Transverse colon (tissue), 4 donors: ENCODE results near the gene TEKT5. TPM values are rescaled to one million over a fixed set of nuclear protein-coding genes. Genes with fewer than 3 reads are reported as not detected.

Source experiments
- DNase-seq: peaks from one replicate; pipeline ENCODE4 v3.0.0-alpha.2; 2019
- H3K27ac ChIP-seq, 4 donors: fragments of 200-600 bp; sonication (generic); 2 replicates each; pipeline ENCODE4 v1.5.1; 2016 to 2018; ENCODE audit warnings: inconsistent platforms in 4 of 4
- H3K27me3 ChIP-seq: fragments of 200-600 bp; sonication (generic); 2 replicates; pipeline ENCODE4 v1.5.1; 2017; ENCODE audit warnings: inconsistent platforms
- H3K36me3 ChIP-seq, 4 donors: fragments of 200-600 bp; sonication (generic); 2 replicates each; pipeline ENCODE4 v1.5.1; 2017 to 2019; ENCODE audit warnings: inconsistent platforms in 4 of 4
- H3K4me1 ChIP-seq, 4 donors: fragments of 200-600 bp; sonication (generic); 2 replicates each; pipeline ENCODE4 v1.5.1; 2017 to 2020; ENCODE audit warnings: inconsistent platforms in 4 of 4
- H3K4me3 ChIP-seq, 4 donors: fragments of 200-600 bp; sonication (generic); 1 replicate in 1 of 4; 2 replicates in 3 of 4; pipeline versions ENCODE4 v1.5.1 to v1.6.1; 2017 to 2019; ENCODE audit warnings: inconsistent platforms in 4 of 4
- H3K9me3 ChIP-seq, 2 donors: fragments of 200-600 bp; sonication (generic); 2 replicates each; pipeline ENCODE4 v1.5.1; 2017 to 2019; ENCODE audit warnings: inconsistent platforms in 2 of 2
- CTCF ChIP-seq, 5 experiments: fragments of 200-600 bp in 3 of 5; fragments of 450-650 bp in 2 of 5; sonication (generic) in 3 of 5; IDR thresholded peaks; 1 replicate in 2 of 5; 2 replicates in 3 of 5; pipeline ENCODE4 v1.5.1; 2016 to 2017; ENCODE audit warnings: antibody characterized with exemption in 5 of 5, inconsistent platforms in 3 of 5, mild to moderate bottlenecking in 2 of 5, moderate library complexity in 1 of 5
- EP300 ChIP-seq: sonication (generic); formaldehyde crosslinking; IDR thresholded peaks from one replicate; pipeline ENCODE4 v1.6.1; 2017; ENCODE audit warnings: antibody characterized with exemption, low read depth
- POLR2A ChIP-seq: fragments of 450-650 bp; IDR thresholded peaks from one replicate; pipeline ENCODE4 v1.6.1; 2016; ENCODE audit warnings: antibody characterized with exemption, mild to moderate bottlenecking, moderate library complexity
- POLR2AphosphoS5 ChIP-seq, 3 donors: sonication (generic); formaldehyde crosslinking; IDR thresholded peaks; one replicate each; pipeline ENCODE4 v1.6.1; 2016; ENCODE audit warnings: antibody characterized with exemption in 3 of 3
- WGBS, 2 donors: methylation state at CpG; one replicate each; pipeline ENCODE4 v1.1.5; 2018; ENCODE audit warnings: low coverage in 1 of 2; 5-methylcytosine and 5-hydroxymethylcytosine counted together
- in situ Hi-C, 4 donors: fragments of 200-750 bp; cut with MboI; loops; one replicate each; pipeline versions ENCODE4 v1.15.0 to v1.15.1; 2017; ENCODE audit warnings: low sequenced_read_pairs in 3 of 4, low pct_ligation_motif_present in 1 of 4, low pct_unique_long_range_greater_than_20kb in 1 of 4
- intact Hi-C: fragments of 100-400 bp; cut with DNase I; formaldehyde crosslinking; loops from one replicate; pipeline ENCODE4 v1.15.1; 2023; ENCODE audit warnings: low total_unique reads
- small RNA-seq, 4 donors: library from RNA; depleted of rRNA; stranded (forward); fragments of <200 nt; gene quantifications; one replicate each; pipeline ENCODE3, GENCODE V24; 2016
- total RNA-seq, 4 donors: library from RNA; depleted of rRNA; stranded (reverse); fragments of >200 nt; gene quantifications; one replicate each; pipeline ENCODE4 v1.1.0, GENCODE V29; 2016

TEKT5 gene
- total RNA-seq, 4 donors from 2014 or later, result 2.5 TPM; not detected in 3

GRCh38 chr16:10579965-10580882 lies 114.5 kb downstream of the TEKT5 start, which contains the start of gene EMP2:
Gene EMP2, minus strand, starts transcription at chr16:10580598. Its CDS starts 32,981 bp downstream, at chr16:10547617.
- intact Hi-C loops, result no loop called here
- TF ChIP-seq EP300, result no peak
- TF ChIP-seq POLR2A, result peak; percentile 80
- peak; percentile 89 to 93 (median 92) for TF ChIP-seq POLR2AphosphoS5 (IDR thresholded peaks at IDR 0.05)
- peak; percentile 41 to 84 (median 52) for TF ChIP-seq CTCF (IDR thresholded peaks at IDR 0.05)
- in situ Hi-C loops, result no loop called here

GRCh38 chr16:10579575-10579964 lies 115.2 kb downstream of the TEKT5 start:
- H3K4me1 ChIP-seq, result peaks cover 13 to 50% (median 29%) of the 10 kb centered on the region in 4 donors
- in situ Hi-C loops, result no loop called here
- DNase-seq, result no peak
- no peaks in the 10 kb centered on the region for H3K27me3 ChIP-seq
- H3K36me3 ChIP-seq, result no peaks in the 10 kb centered on the region
- peak overlapping the region; percentile 75 to 92 (median 82) for H3K4me3 ChIP-seq
- H3K27ac ChIP-seq, result peak overlapping the region; percentile 92 to 99 (median 94)
- H3K9me3 ChIP-seq, result no peaks in the 10 kb centered on the region
- intact Hi-C loops, result no loop called here
- 9 to 40% methylated on average over 1 to 6 of the region's 6 CpGs for WGBS, 2 donors
- TF ChIP-seq POLR2A (no peak), CTCF (IDR thresholded peaks at IDR 0.05) (no peak), EP300 (no peak), POLR2AphosphoS5 (IDR thresholded peaks at IDR 0.05) (no peak)

More at GRCh38 chr16:10579965-10580882, 114.5 kb downstream of the TEKT5 start, which contains the start of gene EMP2:
- Histone ChIP-seq H3K4me1 (peaks cover 13 to 54% (median 29%) of the 10 kb centered on the region in 4 donors), H3K27me3 (no peaks in the 10 kb centered on the region), H3K27ac (peak within 1 kb of the TSS; percentile 92 to 99 (median 94)), H3K36me3 (no peaks in the 10 kb centered on the region), H3K4me3 (peak within 1 kb of the TSS; percentile 75 to 92 (median 82)), H3K9me3 (no peaks in the 10 kb centered on the region)
- WGBS, 2 donors, result 0 to 2% methylated on average over 11 to 37 of the region's 91 CpGs
- peak; percentile 87 for DNase-seq

GRCh38 chr16:10578474-10579316 lies 116.0 kb downstream of the TEKT5 start:
- in situ Hi-C loops, result no loop called here
- no peaks in the 10 kb centered on the region for H3K27me3 ChIP-seq
- H3K36me3 ChIP-seq, result no peaks in the 10 kb centered on the region
- H3K27ac ChIP-seq, result peak overlapping the region; percentile 92 to 99 (median 94)
- H3K9me3 ChIP-seq, result no peaks in the 10 kb centered on the region
- peaks cover 13 to 50% (median 29%) of the 10 kb centered on the region in 4 donors for H3K4me1 ChIP-seq
- TF ChIP-seq EP300 (no peak), POLR2A (peak; percentile 44), CTCF (IDR thresholded peaks at IDR 0.05) (peak in 2 of 5 experiments; percentile 28 to 33), POLR2AphosphoS5 (IDR thresholded peaks at IDR 0.05) (peak; percentile 15 to 33 (median 26))
- DNase-seq, result peak; percentile 68
- H3K4me3 ChIP-seq, result peak overlapping the region; percentile 75 to 92 (median 82)
- intact Hi-C loops, result no loop called here
- WGBS, 2 donors, result 21 to 37% methylated on average over 2 to 20 of the region's 20 CpGs

Small RNAs within 50 kb of the gene (small RNA-seq; reads per million reads assigned to genes)
- gene MTND4LP24, result 0 reads per million in 4 donors
- gene MTND6P33, result 0 reads per million in 4 donors

Other genes starting within 250 kb of the TEKT5 start
- 10 to 100 TPM; 22.1 to 51.0 (median 40.2) TPM for gene EMP2, start 114.3 kb downstream of the TEKT5 start, total RNA-seq
- gene NUBP1, start 48.9 kb upstream of the TEKT5 start, total RNA-seq, result 10 to 100 TPM; 11.6 to 23.8 (median 22.5) TPM
- gene TVP23A, start 123.9 kb upstream of the TEKT5 start, total RNA-seq, result under 1 TPM in 2 of 4 donors, not detected in 2; 0.14 to 0.16 TPM
- 10 to 100 TPM in 2 of 4 donors, 1 to 10 TPM in 2; 1.2 to 26.9 (median 13.9) TPM for gene CIITA, start 182.3 kb upstream of the TEKT5 start, total RNA-seq
- gene DEXI, start 247.5 kb upstream of the TEKT5 start, total RNA-seq, result 10 to 100 TPM; 36.2 to 76.4 (median 56.0) TPM
- gene CLEC16A, start 249.6 kb upstream of the TEKT5 start, total RNA-seq, result 100 to 1,000 TPM in 2 of 4 donors, 10 to 100 TPM in 2; 38.2 to 153 (median 92.7) TPM